HG02610 (cell line): Measurements from ENCODE around the gene KCNH2.

Experiments used
- ATAC-seq: cut with Tn5 transposase; IDR thresholded peaks from one replicate; pipeline ENCODE4 v1.9.1; 2021; ENCODE audit warnings: mild to moderate bottlenecking, moderate library complexity; ENCODE audit not compliant: unreplicated experiment

The KCNH2 gene

GRCh38 chr7:150976529-150977381 lies 1.4 kb downstream of the KCNH2 start:
- no peak for ATAC-seq

DNA sequence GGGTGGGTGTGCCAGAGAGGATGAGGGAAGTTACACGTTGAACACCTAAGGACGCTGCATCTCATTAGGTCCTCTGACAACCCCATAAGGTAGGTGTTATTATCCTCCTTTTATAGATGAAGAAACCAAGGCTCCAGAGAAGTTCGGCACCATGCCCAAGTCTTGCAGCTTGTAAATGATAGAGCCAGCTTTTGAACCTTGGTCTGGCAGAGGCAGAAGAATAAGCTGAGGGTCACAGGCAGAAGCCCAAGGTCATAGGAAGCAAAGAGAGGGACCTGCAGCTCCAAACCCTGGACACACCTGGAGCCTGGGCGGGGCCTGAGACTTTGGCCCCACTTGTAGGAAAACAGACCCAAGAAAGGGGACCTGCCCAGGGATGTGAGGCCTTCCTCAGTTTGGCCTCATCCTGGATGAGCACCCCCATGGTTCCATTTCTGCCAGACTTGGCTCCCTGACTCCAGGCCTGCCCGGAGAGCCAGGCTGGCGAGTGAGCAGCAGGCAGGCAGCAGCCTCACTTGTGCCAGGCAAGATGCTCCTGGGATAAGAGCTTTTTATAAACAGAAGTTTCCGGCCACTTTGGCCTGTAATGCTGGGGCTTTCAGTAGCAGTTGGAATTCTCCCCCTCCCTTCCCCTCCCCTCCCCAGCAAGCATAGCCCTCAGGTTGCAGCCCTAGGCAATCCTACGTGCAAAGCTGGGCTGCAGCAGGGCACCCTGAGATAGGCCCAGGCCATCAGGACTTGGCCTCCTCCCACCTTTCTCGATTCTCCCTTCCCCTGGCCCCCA lies 2.4 kb downstream of the KCNH2 start:
- ATAC-seq, result no peak

DNA sequence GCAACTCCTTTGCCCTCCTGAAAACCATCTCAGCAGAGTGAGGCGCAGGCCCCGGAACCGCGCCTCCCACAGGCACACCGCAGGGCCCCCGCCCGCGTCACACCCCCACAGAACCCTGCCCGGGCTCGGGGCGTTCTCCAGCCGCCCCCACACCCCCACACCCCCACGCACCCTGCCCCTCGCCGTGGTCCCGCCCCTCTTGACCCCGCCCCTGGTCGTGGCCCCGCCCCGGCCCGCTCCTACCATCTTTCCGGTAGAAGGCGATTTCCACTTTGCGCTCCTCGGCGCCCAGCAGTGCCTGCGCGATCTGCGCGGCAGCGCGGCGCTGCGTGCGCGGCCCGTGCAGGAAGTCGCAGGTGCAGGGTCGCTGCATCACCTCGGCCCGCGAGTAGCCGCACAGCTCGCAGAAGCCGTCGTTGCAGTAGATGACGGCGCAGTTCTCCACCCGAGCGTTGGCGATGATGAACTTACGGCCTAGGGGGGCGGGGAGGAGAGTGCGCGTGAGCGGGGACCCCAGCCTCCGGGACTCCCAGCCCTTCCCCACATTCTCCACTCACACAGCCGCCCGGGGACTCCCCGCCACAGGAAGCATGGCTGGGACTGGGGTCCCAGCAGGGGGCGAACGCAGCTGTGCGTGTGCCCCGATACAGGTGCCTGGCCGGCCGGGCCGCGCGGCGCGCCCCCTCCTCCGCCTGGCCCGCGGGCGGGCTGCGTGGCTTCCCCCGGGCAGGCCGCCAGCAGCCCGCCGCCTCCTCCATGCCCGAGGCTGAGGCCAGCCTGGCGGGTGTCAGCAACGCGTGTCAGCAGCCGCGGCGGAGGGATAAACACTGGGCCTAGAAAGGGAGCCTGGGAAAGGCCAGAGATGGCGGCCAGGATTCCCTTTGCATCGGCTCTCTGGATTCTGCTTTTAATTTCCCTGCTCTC lies 3.4 kb downstream of the KCNH2 start:
- ATAC-seq, result peak; percentile 38

GRCh38 chr7:150973571-150974451 lies 4.3 kb downstream of the KCNH2 start:
- ATAC-seq, result no peak

DNA sequence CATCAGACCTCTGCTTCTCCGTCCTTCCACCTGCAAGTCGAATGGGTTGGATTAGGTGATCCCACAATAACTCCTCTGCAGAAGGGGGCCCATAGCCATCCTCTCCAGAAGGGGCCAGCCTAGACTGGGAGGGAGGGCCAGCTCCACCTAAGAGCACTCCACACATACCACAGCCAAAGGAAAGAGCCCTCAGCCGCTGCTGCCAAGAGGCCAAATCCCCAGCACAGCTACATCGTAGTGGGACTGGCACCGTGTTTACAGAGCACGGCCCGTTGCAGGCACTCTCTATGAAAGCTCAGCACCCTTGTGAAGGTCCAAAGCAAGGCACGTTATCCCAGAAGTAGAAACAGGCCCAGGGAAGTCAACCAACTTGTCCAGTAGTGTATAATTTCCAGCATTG lies 5.4 kb downstream of the KCNH2 start:
- no peak for ATAC-seq

DNA sequence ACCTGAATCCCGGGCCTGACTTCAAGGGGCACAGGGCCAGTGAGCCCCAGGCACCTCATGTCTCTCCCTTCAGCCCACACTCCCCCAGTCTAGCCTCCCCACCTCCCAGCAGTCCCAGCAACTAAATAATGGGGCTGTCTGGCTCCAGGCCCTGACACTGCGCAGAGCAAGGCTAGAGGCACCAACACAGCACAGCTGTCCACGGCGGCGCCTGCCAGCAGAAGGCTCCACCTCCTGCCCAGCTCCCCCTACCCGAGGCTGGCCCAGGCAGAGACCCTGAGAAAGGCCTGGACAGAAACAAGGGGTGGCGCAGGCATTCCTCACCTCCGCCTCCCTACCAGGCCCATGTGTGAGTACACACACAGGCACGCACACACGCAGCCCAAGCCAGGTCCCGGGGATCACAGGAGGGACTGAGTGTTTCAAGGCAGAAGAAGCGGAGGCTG lies 6.1 kb downstream of the KCNH2 start:
- ATAC-seq, result no peak

DNA sequence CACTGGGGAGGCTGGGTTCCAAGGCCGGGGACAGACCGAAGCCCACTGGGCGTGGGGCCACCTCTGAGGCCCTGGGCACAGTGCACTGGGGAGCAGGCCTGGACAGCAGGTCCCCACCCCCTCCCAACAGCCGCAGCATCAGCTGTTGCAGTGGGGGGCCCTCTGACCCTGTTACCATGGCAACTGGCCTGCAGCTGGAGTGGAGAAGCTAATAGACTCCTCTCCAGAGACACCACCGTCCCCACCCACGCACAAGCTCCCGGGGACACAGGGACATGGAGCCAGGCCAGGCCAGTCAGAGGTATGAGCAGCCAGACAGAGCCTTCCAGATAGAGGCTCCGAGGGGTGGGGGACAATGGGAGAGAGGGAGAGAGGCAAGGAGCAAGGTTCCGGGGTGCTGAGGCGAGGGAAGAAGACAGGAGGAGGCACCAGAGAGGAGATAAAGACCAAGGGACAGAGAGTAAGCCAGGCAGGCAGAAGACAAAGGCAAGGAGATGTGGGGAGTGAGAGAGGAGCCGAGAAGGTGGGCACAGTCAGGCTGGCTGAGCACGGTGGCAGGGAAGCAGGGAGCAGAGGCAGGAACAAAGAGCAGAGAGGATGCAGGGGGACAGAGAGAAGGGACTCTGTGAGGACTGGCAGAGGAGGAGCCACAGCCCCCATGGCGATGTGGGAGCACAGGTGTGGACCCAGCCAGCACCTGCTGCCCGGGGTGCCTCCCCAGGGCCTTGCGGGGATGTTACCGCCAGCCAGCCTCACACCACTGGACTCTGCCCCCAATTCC lies 6.7 kb downstream of the KCNH2 start:
- no peak for ATAC-seq

GRCh38 chr7:150970424-150970823 lies 7.7 kb downstream of the KCNH2 start:
- ATAC-seq, result no peak

DNA sequence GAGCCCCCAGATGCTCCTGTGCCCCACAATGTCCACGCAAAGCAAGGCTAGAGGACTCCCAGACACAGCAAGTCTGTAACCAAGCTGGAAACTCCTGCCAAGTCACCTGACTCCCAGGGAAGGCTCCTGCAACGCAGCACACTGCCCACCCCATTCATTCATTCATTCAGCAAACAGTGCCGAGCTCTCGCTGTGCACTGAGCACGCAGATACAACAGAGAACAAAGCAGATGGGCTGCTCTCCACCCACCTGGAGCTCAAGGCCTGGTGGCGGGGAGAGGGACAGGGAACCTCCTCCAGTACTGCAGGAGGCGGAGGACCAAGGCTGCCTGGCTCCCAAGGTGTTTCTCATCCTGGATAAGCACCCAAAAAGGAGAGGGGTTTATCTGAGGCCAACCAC lies 8.6 kb downstream of the KCNH2 start:
- ATAC-seq, result no peak

- ATAC-seq, result no peak
Observed at GRCh38 chr7:150968734-150969372, 9.3 kb downstream of the KCNH2 start.

GRCh38 chr7:150968056-150968733 lies 9.9 kb downstream of the KCNH2 start:
- no peak for ATAC-seq

- no peak for ATAC-seq
Observed at GRCh38 chr7:150967349-150967748, 10.8 kb downstream of the KCNH2 start.

GRCh38 chr7:150966002-150966401 lies 12.1 kb downstream of the KCNH2 start:
- no peak for ATAC-seq

DNA sequence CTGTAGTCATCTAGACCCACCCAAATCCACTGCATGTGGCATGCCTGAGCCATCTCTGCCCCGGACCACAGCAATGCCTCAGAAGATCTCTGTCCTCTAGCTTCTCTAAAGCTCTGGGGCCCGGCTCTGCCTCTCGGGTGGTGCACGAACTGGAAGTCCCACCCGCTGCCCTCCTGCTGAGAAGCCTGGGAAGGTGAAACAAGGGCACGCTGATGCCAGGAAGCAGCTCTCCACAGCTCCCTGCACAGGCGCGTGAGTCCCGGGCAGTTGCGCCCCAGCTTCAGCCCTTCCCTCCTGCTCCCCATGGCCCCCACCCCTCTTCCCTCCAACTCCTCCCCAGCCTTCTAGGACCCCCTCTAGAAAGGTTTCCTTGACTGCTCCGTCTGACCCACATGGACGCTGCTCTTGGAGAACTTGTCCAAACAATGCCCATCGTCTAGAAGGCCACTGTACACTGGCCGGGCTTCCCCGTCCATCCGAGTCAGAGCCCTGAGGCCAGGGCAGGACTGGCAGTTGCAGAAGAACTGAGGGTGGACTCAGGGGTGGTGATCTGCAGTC lies 12.8 kb downstream of the KCNH2 start:
- ATAC-seq, result no peak

DNA sequence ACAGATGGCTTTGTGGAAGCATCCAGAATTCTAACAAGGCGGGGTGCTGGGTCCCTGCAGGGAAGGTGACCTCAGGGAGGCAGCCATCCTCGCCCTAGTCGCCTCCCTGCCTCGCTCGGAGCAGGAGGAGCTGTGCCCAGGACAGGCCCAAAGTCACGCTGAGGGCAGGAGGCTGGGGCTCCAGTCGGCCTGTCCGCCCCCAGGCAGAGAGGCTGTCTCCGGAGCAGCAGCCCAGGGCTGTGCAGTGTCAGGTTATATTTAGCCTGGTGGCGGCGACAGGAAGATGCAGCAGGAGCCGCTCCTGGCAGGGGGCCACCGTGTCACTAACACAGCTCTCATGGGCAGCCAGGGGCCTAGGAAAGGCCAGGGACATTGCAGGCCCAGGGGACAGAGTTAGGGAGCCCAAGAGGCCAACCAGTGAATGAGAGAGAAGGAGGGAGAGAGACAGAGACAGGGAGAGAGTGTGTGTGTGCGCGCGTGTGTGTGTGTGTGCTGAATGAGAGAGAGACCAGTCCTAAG lies 13.5 kb downstream of the KCNH2 start:
- ATAC-seq, result no peak

DNA sequence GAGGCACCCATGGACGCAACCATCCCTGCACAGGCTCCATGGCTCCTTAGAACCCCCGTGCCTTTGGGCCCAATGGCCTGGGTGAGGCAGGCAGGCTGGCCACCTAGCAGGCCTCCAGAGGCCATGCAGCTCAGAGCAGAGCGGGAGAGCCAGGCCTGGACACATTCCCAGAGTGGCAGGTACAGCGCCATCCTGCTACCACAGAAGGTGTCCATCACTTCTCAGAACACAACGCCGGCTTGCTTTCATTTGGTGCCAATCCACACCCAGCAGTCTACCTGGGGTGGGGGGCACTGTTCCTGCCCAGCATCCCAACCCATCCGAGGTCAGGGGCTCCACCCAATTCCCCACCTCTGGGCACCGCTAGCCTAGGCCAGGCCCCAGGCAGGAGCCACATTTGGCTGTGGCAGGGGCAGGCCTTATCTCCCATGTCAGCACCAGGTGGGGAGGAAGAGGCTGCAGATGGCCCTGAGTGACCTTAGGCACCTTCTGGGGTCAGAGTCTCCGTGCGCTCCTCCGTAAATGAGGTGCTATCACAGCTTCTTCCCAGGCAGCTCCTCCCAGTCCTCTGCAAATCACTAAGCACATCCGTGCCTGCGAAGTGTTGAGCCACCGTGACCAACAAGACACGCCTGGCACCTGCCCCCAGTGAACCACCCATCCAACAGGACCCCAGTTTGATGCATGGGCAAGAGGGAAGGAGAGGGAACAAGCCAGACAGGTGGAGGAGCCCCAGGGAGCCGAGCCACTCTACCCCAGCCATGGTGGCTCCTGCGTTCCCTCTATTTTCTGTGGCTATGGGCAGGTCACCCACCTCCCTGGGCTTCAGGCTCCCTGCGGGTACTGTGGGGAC lies 14.2 kb downstream of the KCNH2 start:
- no peak for ATAC-seq
